DOHH2 (cell line): ENCODE data around the gene IRS1.
A peak's percentile ranks its signal among the peaks of the same experiment; 100 is the strongest.

Experiments used
- H3F3A ChIP-seq: fragments of 200-600 bp; sonication (generic), shearing (Covaris generic); 2 replicates; pipeline ENCODE4 v1.6.0; 2016; ENCODE audit warnings: antibody characterized with exemption, mild to moderate bottlenecking; ENCODE audit not compliant: control insufficient read depth, insufficient read depth
- H3K27ac ChIP-seq: fragments of 200-600 bp; sonication (generic); 2 replicates; pipeline ENCODE4 v1.5.1; 2014; ENCODE audit warnings: low read depth, mild to moderate bottlenecking, low read length, moderate library complexity
- H3K27me3 ChIP-seq: fragments of 200-600 bp; sonication (generic); 2 replicates; pipeline ENCODE4 v1.6.1; 2014; ENCODE audit warnings: mild to moderate bottlenecking, low read length, mixed read lengths; ENCODE audit not compliant: control insufficient read depth
- H3K36me3 ChIP-seq: fragments of 200-600 bp; sonication (generic); 2 replicates; pipeline ENCODE4 v1.6.1; 2014; ENCODE audit warnings: mild to moderate bottlenecking, low read length, moderate library complexity, mixed read lengths; ENCODE audit not compliant: control insufficient read depth
- H3K4me1 ChIP-seq: fragments of 200-600 bp; sonication (generic); 2 replicates; pipeline ENCODE4 v1.6.1; 2014; ENCODE audit warnings: mild to moderate bottlenecking, low read length, mixed read lengths; ENCODE audit not compliant: control insufficient read depth
- H3K4me2 ChIP-seq: fragments of 200-600 bp; sonication (generic); 2 replicates; pipeline ENCODE4 v1.6.0; 2014; ENCODE audit warnings: mild to moderate bottlenecking, low read length, moderate library complexity
- H3K4me3 ChIP-seq: fragments of 200-600 bp; sonication (generic); 2 replicates; pipeline ENCODE4 v1.5.1; 2014; ENCODE audit warnings: mild to moderate bottlenecking, low read length, mixed read lengths
- H3K79me2 ChIP-seq: fragments of 200-600 bp; sonication (generic); 2 replicates; pipeline ENCODE4 v1.6.1; 2014; ENCODE audit warnings: mild to moderate bottlenecking, low read length, mixed read lengths; ENCODE audit not compliant: control insufficient read depth
- H3K9me2 ChIP-seq: fragments of 200-600 bp; sonication (generic); replicated peaks from 2 replicates; pipeline ENCODE4 v1.6.1; 2014; ENCODE audit warnings: mild to moderate bottlenecking, low read length, mixed read lengths; ENCODE audit not compliant: control insufficient read depth
- H3K9me3 ChIP-seq: fragments of 200-600 bp; sonication (generic); 2 replicates; pipeline ENCODE4 v1.6.1; 2014; ENCODE audit warnings: antibody characterized with exemption, low read length, mixed read lengths; ENCODE audit not compliant: control insufficient read depth, insufficient read depth
- H4K20me1 ChIP-seq: fragments of 200-600 bp; sonication (generic); 2 replicates; pipeline ENCODE4 v1.6.0; 2014; ENCODE audit warnings: low read depth, mild to moderate bottlenecking, antibody characterized with exemption, low read length, moderate library complexity; ENCODE audit not compliant: control insufficient read depth, insufficient read depth
- EZH2phosphoT487 ChIP-seq: fragments of 200-600 bp; sonication (generic); IDR thresholded peaks from 2 replicates; pipeline ENCODE4 v1.6.1; 2017; ENCODE audit warnings: borderline replicate concordance, mild to moderate bottlenecking, antibody characterized with exemption, low read length, moderate library complexity, mixed read lengths
- TF ChIP-seq, protein P1 (sequence below): fragments of 200-600 bp; sonication (generic); IDR thresholded peaks from one replicate; pipeline ENCODE4 v1.5.1; 2014; ENCODE audit warnings: antibody characterized with exemption, mild to moderate bottlenecking, low read depth, low read length; ENCODE audit not compliant: poor library complexity, severe bottlenecking

Gene IRS1

DNA sequence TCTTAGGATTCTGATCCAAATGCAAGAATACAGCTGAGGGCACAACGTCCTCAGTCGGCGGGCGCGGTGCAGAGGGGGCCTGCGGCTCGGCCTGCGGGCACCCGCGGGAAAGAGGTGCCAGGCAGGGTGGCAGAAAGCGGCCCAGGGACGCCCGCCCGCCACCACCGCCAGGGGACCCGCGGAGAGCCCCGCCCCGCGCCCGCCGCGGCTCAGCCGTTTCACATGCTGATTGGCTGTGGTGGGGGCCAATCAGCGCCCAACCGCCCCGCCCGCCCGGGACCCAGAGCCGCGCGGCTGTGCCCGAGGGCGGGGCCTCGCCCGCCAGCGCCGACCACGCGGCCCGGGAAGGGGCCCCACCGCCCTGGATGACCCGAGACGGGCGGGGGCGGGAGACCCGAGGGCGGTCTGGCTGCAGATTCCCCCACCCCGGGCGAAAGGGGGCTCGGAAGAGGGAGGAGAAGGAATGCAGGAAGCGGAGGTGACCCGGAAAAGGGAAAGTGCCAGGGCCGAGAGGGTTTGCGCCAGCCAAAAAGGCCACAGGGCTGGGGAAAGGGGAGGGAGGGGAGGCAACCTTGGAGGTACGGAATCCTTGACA is 8.0 kb downstream of the IRS1 start:
- no peaks in the 10 kb centered on the region for H3K9me3 ChIP-seq
- peaks cover 83% of the 10 kb centered on the region for H3K79me2 ChIP-seq
- no peak for TF ChIP-seq EZH2phosphoT487
- TF ChIP-seq, protein P1, sequence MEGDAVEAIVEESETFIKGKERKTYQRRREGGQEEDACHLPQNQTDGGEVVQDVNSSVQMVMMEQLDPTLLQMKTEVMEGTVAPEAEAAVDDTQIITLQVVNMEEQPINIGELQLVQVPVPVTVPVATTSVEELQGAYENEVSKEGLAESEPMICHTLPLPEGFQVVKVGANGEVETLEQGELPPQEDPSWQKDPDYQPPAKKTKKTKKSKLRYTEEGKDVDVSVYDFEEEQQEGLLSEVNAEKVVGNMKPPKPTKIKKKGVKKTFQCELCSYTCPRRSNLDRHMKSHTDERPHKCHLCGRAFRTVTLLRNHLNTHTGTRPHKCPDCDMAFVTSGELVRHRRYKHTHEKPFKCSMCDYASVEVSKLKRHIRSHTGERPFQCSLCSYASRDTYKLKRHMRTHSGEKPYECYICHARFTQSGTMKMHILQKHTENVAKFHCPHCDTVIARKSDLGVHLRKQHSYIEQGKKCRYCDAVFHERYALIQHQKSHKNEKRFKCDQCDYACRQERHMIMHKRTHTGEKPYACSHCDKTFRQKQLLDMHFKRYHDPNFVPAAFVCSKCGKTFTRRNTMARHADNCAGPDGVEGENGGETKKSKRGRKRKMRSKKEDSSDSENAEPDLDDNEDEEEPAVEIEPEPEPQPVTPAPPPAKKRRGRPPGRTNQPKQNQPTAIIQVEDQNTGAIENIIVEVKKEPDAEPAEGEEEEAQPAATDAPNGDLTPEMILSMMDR = peak; percentile 18
- H3K4me3 ChIP-seq = peak overlapping the region; percentile 81
- peaks cover 16% of the 10 kb centered on the region; the same call in 1 of the 2 replicates for H3F3A ChIP-seq
- no peaks in the 10 kb centered on the region for H3K27me3 ChIP-seq
- H3K9me2 ChIP-seq = no peaks in the 10 kb centered on the region
- no peaks in the 10 kb centered on the region for H4K20me1 ChIP-seq
- peak overlapping the region; percentile 89 for H3K4me2 ChIP-seq
- H3K27ac ChIP-seq = peak overlapping the region; percentile 68
- peaks cover 47% of the 10 kb centered on the region for H3K36me3 ChIP-seq
- H3K4me1 ChIP-seq = peaks cover 63% of the 10 kb centered on the region

DNA sequence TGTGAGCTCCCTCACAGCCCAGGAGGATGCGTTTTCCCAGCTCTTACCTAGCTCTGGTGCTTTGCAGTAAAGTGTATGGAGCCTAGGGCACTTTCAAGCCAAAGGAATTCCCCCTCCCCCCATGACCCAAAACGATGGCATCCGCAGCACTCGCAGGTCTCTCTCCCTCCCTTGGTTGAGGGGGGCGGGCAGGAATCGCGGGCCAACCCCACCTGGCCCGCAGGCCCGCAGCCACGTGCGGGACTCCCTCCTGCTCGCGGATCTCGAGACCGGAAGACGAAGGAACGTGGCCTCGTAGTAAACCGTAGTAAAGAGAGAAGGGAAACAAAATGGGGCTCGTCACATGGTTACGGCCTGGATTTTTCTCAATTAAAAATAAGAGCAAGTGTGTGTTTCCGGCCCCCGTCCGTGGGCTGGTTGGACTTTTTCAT is 8.5 kb downstream of the IRS1 start:
- H3K27me3 ChIP-seq = no peaks in the 10 kb centered on the region
- no peak for TF ChIP-seq EZH2phosphoT487
- TF ChIP-seq, protein P1 = no peak
- peak overlapping the region; percentile 68 for H3K27ac ChIP-seq
- no peaks in the 10 kb centered on the region for H4K20me1 ChIP-seq
- H3K4me2 ChIP-seq = peak overlapping the region; percentile 89
- H3K79me2 ChIP-seq = peaks cover 78% of the 10 kb centered on the region
- H3K4me3 ChIP-seq = peak overlapping the region; percentile 81
- peaks cover 45% of the 10 kb centered on the region for H3K36me3 ChIP-seq
- H3K4me1 ChIP-seq = peaks cover 60% of the 10 kb centered on the region
- H3K9me2 ChIP-seq = no peaks in the 10 kb centered on the region
- H3F3A ChIP-seq = peaks cover 16% of the 10 kb centered on the region; the same call in 1 of the 2 replicates
- H3K9me3 ChIP-seq = no peaks in the 10 kb centered on the region

DNA sequence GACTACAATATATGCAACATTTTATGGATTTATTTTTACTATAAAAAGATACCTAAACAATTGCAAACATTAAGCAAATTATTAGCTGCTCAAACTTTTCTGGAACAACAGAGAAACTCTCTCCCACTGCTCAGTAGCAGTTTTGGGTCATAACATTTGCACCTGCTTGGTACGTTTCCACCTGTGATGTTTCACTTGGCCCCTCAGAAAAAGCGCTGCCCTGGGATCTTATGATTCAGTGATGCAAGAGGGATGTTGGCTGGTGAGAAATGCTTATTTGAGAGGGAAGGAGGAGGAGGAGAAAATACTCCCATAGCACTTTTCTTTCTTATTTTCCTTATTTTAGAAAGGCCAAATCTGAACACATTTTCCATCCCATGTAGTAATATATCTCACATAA is 9.2 kb downstream of the IRS1 start:
- H3K79me2 ChIP-seq = peaks cover 72% of the 10 kb centered on the region
- H3K9me2 ChIP-seq = no peaks in the 10 kb centered on the region
- H3K27me3 ChIP-seq = no peaks in the 10 kb centered on the region
- peaks cover 16% of the 10 kb centered on the region; the same call in 1 of the 2 replicates for H3F3A ChIP-seq
- peaks cover 54% of the 10 kb centered on the region for H3K4me1 ChIP-seq
- H4K20me1 ChIP-seq = no peaks in the 10 kb centered on the region
- H3K27ac ChIP-seq = no peak overlapping the region
- no peak for TF ChIP-seq EZH2phosphoT487
- TF ChIP-seq, protein P1 = no peak
- H3K4me3 ChIP-seq = peak overlapping the region; percentile 81
- peak overlapping the region; percentile 89 for H3K4me2 ChIP-seq
- H3K9me3 ChIP-seq = no peaks in the 10 kb centered on the region
- peaks cover 39% of the 10 kb centered on the region for H3K36me3 ChIP-seq
